Measurements from ENCODE around the gene SP110. TPM values are rescaled to one million over a fixed set of nuclear protein-coding genes. Genes with fewer than 3 reads are reported as not detected.

SP110 gene
- total RNA-seq, 4 donors from 2014 or later, result 20.3 to 39.6 (median 27.7) TPM

DNA sequence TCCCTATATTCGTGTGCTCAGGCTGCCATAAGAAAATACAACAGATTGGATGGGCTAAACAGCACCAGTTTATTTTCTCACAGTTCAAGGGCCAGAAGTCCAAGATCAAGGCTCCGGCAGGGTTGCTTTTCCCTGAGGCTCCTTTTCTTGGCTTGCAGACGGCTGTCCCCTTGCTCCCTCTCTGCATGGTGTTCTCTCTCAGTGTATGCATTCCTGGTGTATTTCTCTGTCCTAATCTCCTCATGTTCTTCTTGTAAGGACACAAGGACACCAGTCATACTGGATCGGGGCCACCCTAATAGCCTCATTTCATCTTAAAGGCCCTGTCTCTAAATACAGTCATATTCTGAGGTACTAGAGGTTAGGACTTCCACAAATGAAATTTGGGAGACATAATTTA is 88.4 kb downstream of the SP110 start:
- TF ChIP-seq, protein P1, sequence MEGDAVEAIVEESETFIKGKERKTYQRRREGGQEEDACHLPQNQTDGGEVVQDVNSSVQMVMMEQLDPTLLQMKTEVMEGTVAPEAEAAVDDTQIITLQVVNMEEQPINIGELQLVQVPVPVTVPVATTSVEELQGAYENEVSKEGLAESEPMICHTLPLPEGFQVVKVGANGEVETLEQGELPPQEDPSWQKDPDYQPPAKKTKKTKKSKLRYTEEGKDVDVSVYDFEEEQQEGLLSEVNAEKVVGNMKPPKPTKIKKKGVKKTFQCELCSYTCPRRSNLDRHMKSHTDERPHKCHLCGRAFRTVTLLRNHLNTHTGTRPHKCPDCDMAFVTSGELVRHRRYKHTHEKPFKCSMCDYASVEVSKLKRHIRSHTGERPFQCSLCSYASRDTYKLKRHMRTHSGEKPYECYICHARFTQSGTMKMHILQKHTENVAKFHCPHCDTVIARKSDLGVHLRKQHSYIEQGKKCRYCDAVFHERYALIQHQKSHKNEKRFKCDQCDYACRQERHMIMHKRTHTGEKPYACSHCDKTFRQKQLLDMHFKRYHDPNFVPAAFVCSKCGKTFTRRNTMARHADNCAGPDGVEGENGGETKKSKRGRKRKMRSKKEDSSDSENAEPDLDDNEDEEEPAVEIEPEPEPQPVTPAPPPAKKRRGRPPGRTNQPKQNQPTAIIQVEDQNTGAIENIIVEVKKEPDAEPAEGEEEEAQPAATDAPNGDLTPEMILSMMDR (IDR thresholded peaks at IDR 0.05; ENCODE audit: low read depth), result no peak

DNA sequence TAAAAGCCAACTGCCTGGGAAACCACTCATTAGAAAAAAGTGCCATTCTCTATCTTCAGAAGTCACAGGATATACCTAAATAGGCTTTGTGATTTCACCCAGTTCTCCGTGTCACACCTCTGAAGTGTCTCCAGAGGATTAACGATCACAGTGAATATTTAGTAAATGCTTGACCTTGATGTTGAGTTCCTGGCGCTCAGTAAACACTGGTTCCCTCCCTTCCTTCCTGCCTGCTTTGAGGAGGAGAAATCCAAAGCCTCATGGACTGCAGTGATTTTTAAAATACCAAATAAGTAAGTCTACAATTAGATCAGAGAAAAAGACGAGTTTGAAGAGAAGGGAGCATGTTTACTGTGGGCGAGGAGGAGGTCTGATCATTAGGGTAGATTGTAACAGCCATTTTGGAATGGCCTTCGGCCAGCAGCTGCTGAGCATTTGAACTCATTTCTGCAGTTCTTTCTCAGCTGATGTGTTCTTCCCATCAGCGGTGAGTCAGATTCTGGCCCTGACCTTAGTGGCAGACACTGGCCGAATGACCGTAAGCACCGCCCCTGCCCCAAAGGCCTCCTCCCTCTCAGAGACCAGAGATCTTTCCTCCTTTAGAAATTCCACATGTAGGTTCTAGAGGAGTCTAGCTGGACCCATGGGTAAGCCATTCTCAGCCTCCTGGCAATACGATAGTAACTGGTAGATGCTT is 89.0 kb downstream of the SP110 start:
- TF ChIP-seq, protein P1 (IDR thresholded peaks at IDR 0.05; ENCODE audit: low read depth), result no peak

DNA sequence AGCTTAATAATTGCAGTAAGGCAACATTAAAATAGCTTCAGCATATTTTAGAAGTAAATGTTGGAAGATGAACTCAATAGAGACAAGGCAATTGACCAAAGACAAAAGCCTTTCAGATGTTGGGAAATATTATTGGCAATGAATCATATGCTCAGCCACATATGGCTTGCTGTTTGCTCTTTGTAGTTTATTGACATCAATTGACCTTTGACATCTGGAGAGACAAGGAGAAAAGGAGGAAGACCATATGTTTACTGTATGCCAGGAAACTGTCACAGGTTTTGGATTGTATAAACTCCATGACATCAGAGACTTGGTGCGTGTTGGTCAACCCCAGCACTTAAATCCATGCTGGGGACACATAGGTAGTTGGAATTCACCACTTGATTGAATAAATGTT is 90.4 kb downstream of the SP110 start:
- TF ChIP-seq, protein P1 (IDR thresholded peaks at IDR 0.05; ENCODE audit: low read depth), result no peak

DNA sequence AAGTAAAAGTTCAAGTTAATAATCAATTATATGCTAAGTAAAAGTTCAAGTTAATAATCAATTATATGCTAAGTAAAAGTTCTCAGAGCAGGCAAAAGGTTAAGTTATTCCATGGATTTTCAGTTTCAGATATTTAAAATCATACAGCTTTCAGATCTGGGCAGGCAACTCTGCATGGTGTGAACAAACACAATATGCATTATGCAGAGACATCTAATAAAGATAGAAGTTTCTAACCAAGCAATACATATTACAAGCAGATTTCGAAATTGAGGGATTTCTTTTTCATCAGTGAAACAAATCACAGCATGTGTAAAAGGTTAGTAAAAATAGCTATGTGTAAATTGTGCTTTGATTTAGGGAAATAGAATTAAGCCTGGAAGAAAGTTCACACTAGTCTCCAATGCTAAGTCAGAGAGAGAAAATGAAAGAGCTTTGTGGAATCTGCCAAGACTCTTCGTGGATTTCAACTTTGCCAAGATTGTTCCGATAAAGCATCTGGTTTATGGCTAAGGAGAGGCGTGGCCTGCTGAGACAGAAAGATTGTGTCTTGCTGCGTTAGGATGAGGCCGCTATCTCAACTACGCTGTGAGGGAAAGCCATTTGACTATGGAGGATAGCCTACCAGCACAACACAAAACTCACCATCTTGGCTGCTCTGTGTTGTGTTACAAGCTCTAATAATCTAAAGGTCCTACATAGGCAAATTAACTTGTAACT is 91.0 kb downstream of the SP110 start:
- TF ChIP-seq, protein P1 (IDR thresholded peaks at IDR 0.05; ENCODE audit: low read depth), result no peak

DNA sequence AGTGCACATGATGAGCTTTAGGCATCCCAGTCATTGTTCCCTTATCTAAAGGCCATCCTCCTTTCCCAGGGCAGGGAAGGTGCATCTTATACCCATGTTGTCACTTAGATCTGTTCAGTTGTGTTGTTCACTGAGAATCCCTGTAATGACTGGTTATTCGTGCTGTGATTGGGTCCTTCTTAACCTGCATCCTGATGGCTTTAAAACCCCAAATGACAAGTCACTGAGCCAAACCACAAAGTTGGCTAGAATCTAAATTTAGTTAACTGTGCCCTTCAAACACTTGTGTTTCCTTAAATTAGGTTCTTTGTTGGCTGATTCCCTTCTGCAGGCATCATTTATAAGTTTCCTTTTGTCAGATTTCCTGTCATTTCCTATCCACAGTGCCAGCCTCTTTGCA is 92.6 kb downstream of the SP110 start:
- TF ChIP-seq, protein P1 (IDR thresholded peaks at IDR 0.05; ENCODE audit: low read depth), result no peak

DNA sequence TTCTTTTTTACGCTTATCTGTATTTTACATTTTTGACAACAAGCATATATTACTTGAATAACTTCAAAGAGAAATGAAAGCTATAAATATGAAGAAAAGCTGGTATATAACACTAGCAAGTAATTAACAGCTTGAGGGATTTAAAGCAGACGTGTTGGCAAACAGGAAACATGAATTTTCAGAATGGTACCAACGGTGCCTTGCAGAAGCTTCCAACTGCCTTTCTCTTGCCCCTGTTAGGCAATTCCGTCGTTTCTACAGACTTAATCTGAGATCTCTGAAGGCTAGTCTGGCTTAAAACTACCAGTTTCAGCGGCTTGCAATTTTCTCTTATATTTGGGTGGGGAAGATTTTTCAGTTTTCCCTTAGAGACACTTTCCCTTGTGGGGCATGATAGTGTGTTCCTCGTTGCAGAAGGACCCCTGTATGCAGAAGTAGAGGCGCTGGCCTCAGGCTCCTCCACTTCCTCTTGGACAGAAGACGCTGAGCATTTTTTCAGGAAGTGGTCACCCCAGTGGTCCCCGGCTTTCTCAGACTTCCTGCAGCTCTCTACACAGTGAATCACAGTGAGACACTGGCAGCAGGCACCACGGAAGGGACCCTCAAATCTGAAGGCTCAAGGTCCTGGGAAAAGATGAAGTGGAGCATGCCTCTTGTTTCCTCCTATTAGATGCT is 94.9 kb downstream of the SP110 start:
- TF ChIP-seq, protein P1 (IDR thresholded peaks at IDR 0.05; ENCODE audit: low read depth), result no peak

DNA sequence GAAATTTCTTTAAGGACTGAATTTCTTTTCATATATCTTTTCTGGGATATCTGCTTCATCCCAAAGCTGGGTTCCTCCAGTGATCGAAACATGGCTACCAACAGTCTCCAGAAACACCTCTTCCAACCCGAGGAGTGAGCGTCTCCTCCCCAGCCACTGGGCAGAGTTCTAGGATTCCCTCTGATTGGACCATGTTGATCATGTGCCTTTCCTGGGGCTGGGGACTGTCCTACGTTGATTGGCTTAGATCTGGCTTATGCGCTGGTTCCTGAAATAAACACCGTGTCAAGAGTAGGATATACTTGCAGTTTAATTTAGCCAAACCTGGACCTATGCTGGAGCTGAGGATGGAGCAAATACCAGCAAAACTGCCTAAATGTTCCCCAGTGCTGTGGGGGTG is 95.5 kb downstream of the SP110 start:
- TF ChIP-seq, protein P1 (IDR thresholded peaks at IDR 0.05; ENCODE audit: low read depth), result no peak
